HAP-1 (cell line): ENCODE data around the gene PPIF.

Experiments used
- DNase-seq, 2 experiments: peaks; one replicate each; pipeline ENCODE4 v3.0.0-alpha.2; 2016 to 2020; ENCODE audit warnings: low spot score in 2 of 2
- H3K27me3 ChIP-seq: fragments of 250-450 bp; sonication (Bioruptor Pico); 2 replicates; pipeline ENCODE4 v1.5.1; 2020; ENCODE audit warnings: low read depth, mild to moderate bottlenecking, moderate library complexity
- H3K36me3 ChIP-seq: fragments of 250-450 bp; sonication (Bioruptor Pico); replicated peaks from 2 replicates; pipeline ENCODE4 v1.5.1; 2020; ENCODE audit warnings: mild to moderate bottlenecking
- H3K4me1 ChIP-seq: fragments of 250-450 bp; sonication (Bioruptor Pico); 2 replicates; pipeline ENCODE4 v1.5.1; 2020; ENCODE audit warnings: mild to moderate bottlenecking
- H3K4me3 ChIP-seq: fragments of 250-450 bp; sonication (Bioruptor Pico); 2 replicates; pipeline ENCODE4 v1.5.1; 2020; ENCODE audit warnings: mild to moderate bottlenecking, moderate library complexity
- H3K9me3 ChIP-seq: fragments of 250-450 bp; sonication (Bioruptor Pico); 2 replicates; pipeline ENCODE4 v1.5.1; 2020; ENCODE audit warnings: mild to moderate bottlenecking, moderate library complexity
- in situ Hi-C: fragments of 300-500 bp; cut with MboI; formaldehyde crosslinking; loops from 3 replicates; pipeline ENCODE4 v1.14.3; 2020; ENCODE audit warnings: low sequenced_read_pairs, inconsistent platforms, mixed read lengths

Gene PPIF

GRCh38 chr10:79344502-79345195 is 2.6 kb upstream of the PPIF start:
- Histone ChIP-seq H3K9me3 (no peaks in the 10 kb centered on the region), H3K36me3 (peaks cover 12% of the 10 kb centered on the region), H3K4me1 (peaks cover 12% of the 10 kb centered on the region), H3K27me3 (no peaks in the 10 kb centered on the region), H3K4me3 (no peak overlapping the region)
- in situ Hi-C loops: no loop called here
- no peak for DNase-seq

GRCh38 chr10:79345241-79346011 is 1.8 kb upstream of the PPIF start:
- Histone ChIP-seq H3K36me3 (peaks cover 20% of the 10 kb centered on the region), H3K9me3 (no peaks in the 10 kb centered on the region), H3K27me3 (no peaks in the 10 kb centered on the region), H3K4me3 (no peak overlapping the region), H3K4me1 (peaks cover 12% of the 10 kb centered on the region)
- in situ Hi-C loops: no loop called here
- no peak for DNase-seq

GRCh38 chr10:79346012-79346340 is 1.3 kb upstream of the PPIF start:
- Histone ChIP-seq H3K4me3 (no peak overlapping the region), H3K36me3 (peaks cover 25% of the 10 kb centered on the region), H3K4me1 (peaks cover 12% of the 10 kb centered on the region), H3K9me3 (no peaks in the 10 kb centered on the region), H3K27me3 (no peaks in the 10 kb centered on the region)
- in situ Hi-C loops: no loop called here
- no peak for DNase-seq

DNA sequence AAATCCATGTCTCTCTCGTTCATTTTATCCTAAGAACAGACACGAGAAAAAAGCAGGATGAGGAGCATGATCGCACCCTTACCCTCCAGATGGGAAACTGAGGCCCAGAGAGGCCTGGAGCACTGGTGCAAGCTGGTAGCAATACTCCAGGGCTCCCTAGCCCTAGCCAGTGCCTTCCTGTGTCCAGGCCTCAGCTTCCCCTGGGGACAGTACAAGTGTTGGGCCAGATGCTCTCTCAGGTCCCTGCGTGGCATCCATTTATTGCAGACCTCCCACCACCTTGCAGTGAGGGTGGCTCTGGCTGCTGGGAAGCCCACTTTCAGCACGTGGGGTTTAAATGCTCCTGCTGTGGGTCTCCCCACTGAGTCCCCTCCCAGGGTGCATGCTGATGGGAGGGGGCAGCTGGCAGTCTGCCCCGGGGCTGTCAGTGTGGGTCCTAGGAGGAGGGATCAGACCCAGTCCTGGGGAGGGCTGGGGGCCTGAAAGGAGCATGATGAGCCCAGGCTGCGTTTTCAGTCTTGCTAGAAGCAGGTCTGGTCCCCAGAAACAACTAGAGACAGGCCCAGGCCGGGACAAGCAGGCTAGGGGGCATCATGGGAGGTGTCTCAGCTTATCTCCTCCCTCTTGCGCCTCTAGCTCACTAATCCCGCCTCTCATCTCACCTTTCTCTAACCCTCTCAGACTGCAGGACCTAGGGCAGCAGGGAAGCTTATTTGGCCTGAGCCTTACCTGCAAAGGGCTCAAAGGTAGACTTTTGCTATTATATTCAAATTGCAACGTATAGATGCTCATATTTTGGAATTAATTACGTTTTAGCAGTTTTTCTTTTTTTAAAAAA is 662 bp upstream of the PPIF start:
- in situ Hi-C loops: no loop called here
- Histone ChIP-seq H3K36me3 (peaks cover 29% of the 10 kb centered on the region), H3K4me3 (peak overlapping the region; percentile 58), H3K4me1 (peaks cover 12% of the 10 kb centered on the region), H3K9me3 (no peaks in the 10 kb centered on the region), H3K27me3 (no peaks in the 10 kb centered on the region)
- DNase-seq: peak in 1 of 2 experiments; percentile 29

GRCh38 chr10:79347894-79348639 is 798 bp downstream of the PPIF start:
- peak in 1 of 2 experiments; percentile 71 for DNase-seq
- H3K9me3 ChIP-seq: no peaks in the 10 kb centered on the region
- peaks cover 44% of the 10 kb centered on the region for H3K36me3 ChIP-seq
- H3K27me3 ChIP-seq: no peaks in the 10 kb centered on the region
- peak overlapping the region; percentile 58 for H3K4me3 ChIP-seq
- in situ Hi-C loops: no loop called here
- peaks cover 12% of the 10 kb centered on the region for H3K4me1 ChIP-seq

DNA sequence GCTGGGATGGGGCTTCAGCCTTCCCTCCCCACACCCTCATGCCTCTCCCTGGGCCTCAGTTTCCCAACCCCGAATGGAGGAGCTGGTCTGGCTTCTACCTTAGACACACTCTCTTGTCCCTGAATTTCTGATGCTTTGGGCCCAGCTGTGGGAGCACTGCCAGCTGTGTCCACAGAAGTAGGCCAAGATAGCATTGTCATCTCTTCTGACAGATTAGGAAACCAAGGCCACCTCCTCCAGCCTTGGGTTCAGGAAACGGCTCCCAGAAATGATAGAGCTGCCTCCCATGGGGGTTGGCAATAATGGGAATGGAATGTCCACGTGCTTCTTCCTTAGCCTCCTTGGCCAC is 1.3 kb downstream of the PPIF start:
- H3K27me3 ChIP-seq: no peaks in the 10 kb centered on the region
- H3K4me3 ChIP-seq: peak overlapping the region; percentile 58
- in situ Hi-C loops: no loop called here
- peaks cover 12% of the 10 kb centered on the region for H3K4me1 ChIP-seq
- no peak for DNase-seq
- peaks cover 49% of the 10 kb centered on the region for H3K36me3 ChIP-seq
- no peaks in the 10 kb centered on the region for H3K9me3 ChIP-seq

DNA sequence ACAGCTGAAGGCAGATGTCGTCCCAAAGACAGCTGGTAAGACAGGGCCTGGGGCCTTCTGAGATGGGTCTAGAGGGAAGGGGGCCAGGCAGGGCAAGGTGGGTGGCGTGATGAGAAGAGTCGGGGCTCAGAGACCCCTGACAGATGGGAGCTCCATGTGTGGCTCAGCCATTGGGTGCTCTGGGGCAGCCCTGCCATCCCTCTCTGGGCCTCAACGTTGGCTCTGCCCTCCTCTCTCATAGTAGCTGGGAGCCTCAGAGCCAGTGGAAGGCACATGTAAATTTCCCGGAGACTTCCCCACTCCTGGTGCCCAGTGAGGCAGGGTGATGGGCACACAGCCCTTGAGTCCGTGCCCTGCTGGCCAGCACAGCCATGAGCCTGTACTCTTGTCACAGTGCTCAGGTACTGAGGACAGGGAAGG is 1.8 kb downstream of the PPIF start:
- Histone ChIP-seq H3K36me3 (peaks cover 54% of the 10 kb centered on the region), H3K9me3 (no peaks in the 10 kb centered on the region), H3K27me3 (no peaks in the 10 kb centered on the region), H3K4me3 (peak overlapping the region; percentile 58; the same call in 1 of the 2 replicates), H3K4me1 (peaks cover 12% of the 10 kb centered on the region)
- DNase-seq: no peak
- in situ Hi-C loops: no loop called here

DNA sequence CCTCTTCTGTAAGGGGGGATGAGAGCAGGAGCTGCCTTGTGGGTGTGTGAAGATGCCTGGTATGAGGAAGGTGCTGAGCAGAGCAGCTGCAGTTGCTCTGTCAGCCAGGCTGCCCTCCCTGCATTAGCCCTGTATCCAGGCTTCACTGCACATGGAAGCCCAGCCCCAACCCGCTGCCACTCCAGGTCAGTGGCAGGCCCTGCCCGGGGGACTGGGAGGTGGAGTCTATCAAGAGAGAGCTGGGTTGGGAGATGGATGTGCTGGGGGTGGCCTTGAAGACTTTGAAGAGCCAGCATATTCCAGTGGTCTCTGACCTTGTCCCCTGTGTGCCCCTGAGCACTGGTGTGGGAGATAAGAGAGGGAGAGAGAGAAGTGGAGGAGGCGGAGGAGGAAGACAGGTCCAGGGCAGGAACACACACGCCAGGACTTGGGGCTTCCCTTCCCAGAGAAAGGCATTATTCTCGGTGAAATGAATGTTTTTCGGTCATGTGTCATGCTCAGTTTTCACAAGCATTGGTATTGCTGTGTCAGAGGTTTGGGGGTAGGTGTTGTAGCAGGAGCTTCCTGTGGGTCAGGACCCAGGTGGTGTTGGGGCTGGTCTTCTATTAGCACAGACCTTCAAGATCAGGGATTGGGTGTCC is 2.6 kb downstream of the PPIF start:
- in situ Hi-C loops: no loop called here
- H3K36me3 ChIP-seq: peaks cover 62% of the 10 kb centered on the region
- no peak for DNase-seq
- no peak overlapping the region for H3K4me3 ChIP-seq
- peaks cover 12% of the 10 kb centered on the region for H3K4me1 ChIP-seq
- H3K27me3 ChIP-seq: no peaks in the 10 kb centered on the region
- no peaks in the 10 kb centered on the region for H3K9me3 ChIP-seq

GRCh38 chr10:79350407-79351154 is 3.3 kb downstream of the PPIF start:
- peaks cover 69% of the 10 kb centered on the region for H3K36me3 ChIP-seq
- H3K27me3 ChIP-seq: no peaks in the 10 kb centered on the region
- no peak overlapping the region for H3K4me3 ChIP-seq
- no peaks in the 10 kb centered on the region for H3K9me3 ChIP-seq
- DNase-seq: no peak
- peaks cover 12% of the 10 kb centered on the region for H3K4me1 ChIP-seq
- in situ Hi-C loops: no loop called here

DNA sequence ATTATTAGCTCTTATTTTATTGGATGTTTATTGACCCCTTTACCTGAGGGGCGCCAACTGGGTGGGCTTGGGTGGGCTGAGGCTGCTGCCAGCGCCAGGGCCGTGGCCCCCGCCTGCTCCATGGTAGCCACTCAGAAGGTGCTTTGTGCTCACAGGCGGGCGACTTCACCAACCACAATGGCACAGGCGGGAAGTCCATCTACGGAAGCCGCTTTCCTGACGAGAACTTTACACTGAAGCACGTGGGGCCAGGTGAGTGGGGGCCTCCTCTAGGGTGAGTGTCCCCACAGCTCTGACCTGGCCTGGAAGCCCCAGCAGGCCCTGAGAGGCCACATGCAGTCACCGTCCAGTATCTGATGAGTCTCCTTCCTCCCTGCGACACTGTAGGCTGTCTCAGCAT is 4.1 kb downstream of the PPIF start:
- in situ Hi-C loops: no loop called here
- Histone ChIP-seq H3K4me1 (peaks cover 12% of the 10 kb centered on the region), H3K36me3 (peaks cover 69% of the 10 kb centered on the region), H3K4me3 (no peak overlapping the region), H3K9me3 (no peaks in the 10 kb centered on the region), H3K27me3 (no peaks in the 10 kb centered on the region)
- DNase-seq: no peak

- H3K4me1 ChIP-seq: peaks cover 8% of the 10 kb centered on the region; the same call in 1 of the 2 replicates
- H3K4me3 ChIP-seq: no peak overlapping the region
- in situ Hi-C loops: no loop called here
These were observed 5.0 kb downstream of the PPIF start for GRCh38 chr10:79352035-79352877.

GRCh38 chr10:79353000-79353406 is 5.7 kb downstream of the PPIF start:
- H3K4me1 ChIP-seq: peaks cover 8% of the 10 kb centered on the region; the same call in 1 of the 2 replicates
- no peak for DNase-seq
- H3K27me3 ChIP-seq: no peaks in the 10 kb centered on the region
- no peak overlapping the region for H3K4me3 ChIP-seq
- in situ Hi-C loops: no loop called here
- H3K9me3 ChIP-seq: no peaks in the 10 kb centered on the region
- peaks cover 69% of the 10 kb centered on the region for H3K36me3 ChIP-seq

More at GRCh38 chr10:79352035-79352877, 5.0 kb downstream of the PPIF start:
- no peaks in the 10 kb centered on the region for H3K27me3 ChIP-seq
- peaks cover 69% of the 10 kb centered on the region for H3K36me3 ChIP-seq
- DNase-seq: no peak
- no peaks in the 10 kb centered on the region for H3K9me3 ChIP-seq
